Stomach (tissue), 4 donors: ENCODE measurements around the gene PRR5L.

Experiments
- EP300 ChIP-seq: sonication (generic); formaldehyde crosslinking; IDR thresholded peaks from one replicate; pipeline ENCODE4 v1.6.1; 2017; ENCODE audit warnings: antibody characterized with exemption
- POLR2A ChIP-seq, 4 donors: fragments of 450-650 bp; IDR thresholded peaks; one replicate each; pipeline ENCODE4 v1.6.1; 2016; ENCODE audit warnings: antibody characterized with exemption in 4 of 4, control low read depth in 2 of 4, mild to moderate bottlenecking in 1 of 4, moderate library complexity in 1 of 4

DNA sequence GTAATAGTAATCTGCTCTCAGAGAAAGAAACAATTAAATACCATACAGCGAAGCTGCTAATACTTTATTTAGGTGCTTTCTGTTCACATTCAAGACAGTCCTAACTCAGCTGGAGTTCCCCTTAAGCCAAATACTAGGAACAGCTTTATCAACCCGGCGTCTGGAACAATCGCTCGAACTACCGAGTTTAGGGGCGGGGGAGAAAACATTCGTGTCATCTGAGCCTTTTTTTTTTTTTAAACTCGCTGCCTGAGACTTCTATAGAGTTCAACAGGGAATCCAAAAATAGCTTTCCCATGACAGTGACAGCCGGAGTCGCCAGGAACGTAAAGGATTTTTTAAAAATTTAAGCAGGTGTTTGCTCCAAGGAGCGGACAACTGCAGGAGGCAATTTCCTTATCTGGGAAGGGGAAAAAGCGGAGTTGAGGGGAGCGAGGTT, 213.1 kb downstream of the PRR5L start:
- TF ChIP-seq POLR2A (IDR thresholded peaks at IDR 0.05) (no peak), EP300 (no peak)
